Embryonic facial prominence (tissue), 1 donor: Measurements from ENCODE around the gene TGFB1.
A peak's percentile ranks its signal among the peaks of the same experiment; 100 is the strongest.
"Not testable (repeated sequence)": the region's sequence is repeated elsewhere in the genome, so short reads cannot be mapped to it uniquely, and the experiment has no call there.

Source experiments
- DNase-seq: peaks from one replicate; pipeline ENCODE4 v3.0.0-alpha.2; 2016; ENCODE audit errors: extremely low spot score

TGFB1 gene

DNA sequence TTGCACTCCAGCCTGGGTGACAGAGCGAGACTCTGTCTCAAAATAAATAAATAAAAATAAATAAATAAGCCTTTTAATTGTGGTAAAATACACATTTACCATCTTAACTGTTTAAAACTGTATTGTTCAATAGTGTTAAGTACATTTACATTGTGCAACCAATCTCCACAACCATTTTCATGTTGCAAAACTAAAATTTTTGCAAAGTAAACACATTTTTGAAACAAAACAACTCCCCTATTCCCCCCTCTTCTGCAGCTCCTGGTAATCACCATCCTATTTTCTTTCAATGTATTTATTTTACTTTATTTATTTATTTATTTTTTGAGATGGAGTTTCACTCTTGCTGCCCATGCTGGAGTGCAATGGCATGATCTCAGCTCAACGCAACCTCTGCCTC, 16.0 kb upstream of the TGFB1 start:
- no peak for DNase-seq

DNA sequence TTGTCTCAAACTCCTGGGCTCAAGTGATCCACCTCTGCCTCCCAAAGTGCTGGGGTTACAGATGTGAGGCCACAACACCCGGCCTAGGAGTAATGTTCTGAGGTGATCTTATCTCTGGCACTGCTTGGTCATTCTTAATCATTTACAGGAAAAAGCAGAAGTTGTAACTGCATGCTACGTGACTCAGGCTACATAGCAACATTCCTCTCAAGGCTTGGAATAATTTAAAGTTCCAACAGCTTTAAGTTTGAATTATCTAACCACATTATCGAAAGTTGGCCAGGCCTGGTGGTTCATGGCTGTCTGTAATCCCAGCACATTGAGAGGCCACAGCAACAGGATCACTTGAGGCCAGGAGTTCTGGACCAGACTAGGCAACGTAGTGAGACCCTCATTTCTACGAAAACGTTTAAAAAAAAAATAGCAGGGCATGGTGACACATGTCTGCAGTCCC, 14.2 kb upstream of the TGFB1 start:
- DNase-seq, result no peak

DNA sequence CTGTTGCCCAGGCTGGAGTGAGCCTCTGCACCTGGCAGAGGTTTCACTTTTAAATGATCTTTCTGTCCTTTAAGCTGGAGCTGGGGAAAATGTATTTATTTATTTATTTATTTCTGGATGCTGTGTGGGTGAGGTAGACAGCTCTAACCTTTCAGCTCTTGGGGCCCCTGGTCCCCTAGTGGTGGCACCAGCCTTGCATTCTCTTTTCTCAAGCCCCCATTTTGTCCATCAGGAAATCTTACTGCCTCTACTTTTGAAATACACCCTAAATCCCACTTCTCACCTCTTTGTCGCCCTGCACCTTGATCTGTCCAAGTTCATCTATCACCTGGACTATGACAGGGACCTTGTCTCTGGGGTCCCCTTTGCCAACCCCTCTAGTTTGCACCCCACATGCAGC, 12.4 kb upstream of the TGFB1 start:
- DNase-seq, result no peak

DNA sequence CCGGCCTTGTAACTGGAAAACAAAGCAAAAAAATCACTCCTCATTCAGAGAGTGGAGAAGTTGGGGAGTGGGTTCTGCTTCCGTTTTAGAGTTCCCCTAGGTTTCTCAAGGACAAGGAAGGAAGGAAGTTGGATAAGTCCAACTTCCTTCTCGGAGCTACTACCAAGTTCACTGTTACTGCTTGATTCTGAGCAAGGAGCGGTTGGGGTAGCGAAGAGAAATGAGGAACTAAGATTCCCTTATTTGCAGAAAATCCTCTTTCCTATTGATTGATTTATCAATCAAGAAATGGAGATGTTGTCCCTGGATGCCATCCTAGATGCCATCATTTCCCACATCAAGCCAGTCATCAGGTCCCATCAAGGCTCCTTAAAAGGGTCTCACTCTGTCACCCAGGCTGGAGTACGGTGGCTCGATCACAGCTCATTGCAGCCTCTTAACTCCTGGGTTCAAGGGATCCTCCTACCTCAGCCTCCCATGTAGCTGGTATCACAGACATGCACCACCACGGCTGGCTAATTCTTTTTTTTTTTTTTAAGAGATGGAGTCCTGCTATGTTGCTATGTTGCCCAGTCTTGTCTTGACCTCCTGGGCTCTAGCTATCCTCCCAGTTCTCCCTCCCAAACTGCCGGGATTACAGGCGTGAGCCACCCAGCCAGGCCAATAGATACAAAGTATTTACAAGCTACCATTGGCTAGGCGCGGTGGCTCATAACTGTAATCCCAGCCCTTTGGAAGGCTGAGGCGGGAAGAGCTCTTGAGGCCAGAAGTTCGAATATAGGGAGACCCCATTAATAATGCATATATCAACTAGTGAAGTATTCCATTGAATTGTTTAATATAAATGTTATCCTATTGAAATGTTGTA, 11.0 kb upstream of the TGFB1 start:
- DNase-seq, result no peak

DNA sequence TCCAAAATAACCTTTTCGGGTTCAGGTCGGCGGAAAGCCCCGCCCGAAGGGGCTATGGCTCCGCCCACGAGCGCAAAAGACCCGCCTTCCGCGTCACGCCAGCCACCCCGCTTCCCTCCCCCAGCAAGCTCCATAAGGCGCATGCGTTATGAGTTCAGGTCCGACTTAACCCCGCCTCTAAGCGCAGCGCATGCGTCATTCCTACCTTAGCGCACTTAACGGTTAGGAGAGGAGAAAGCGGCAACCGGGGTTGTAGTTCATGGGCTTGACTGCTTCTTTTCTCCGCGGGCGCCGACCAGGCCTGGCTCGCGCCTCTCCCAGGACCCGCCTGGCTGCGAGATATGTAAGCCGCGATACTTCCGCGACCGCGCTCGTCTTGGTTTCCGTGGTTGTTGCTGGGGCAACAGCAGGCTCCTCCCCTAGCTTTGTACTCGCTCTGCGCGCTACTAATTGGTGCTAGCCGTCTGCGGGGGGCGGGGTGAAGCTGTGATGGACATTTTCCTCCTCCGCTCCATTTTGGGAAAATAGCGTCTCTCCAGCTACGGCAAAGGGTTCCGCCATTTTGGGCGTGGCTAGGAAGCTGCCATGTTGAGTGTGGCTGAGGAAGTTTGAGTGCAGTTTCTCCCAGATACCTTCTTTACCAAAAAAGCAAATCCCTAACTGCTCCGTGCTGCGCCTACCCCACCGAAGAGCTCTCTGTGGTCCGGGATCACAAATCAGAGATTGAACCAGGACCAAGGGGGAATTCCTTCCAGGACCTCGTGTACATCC, 10.2 kb upstream of the TGFB1 start, which contains the start of gene B9D2:
B9D2 (minus strand) TSS at position 397 of the 771 bp plus-strand sequence. CDS start 630 bp downstream, outside the sequence.
- DNase-seq, result peak; percentile 97

DNA sequence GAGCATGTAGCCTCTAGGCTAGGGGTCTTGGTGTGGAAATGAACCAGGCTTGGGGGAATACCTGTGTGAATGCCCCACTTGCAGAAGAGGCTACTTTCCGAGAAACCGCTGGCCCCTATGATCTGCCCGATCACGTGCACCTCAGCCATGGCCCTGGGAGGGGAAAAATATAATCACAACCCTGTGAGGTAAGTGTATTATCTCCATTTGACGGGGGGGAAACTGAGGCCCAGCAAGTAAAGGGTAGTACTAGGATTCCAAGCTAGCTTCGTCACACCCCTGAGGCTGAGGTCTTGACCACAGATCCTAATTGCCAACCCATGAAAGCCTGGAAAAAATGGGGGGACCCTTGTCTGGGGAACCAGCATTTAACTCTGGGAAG, 9.6 kb upstream of the TGFB1 start:
- no peak for DNase-seq

DNA sequence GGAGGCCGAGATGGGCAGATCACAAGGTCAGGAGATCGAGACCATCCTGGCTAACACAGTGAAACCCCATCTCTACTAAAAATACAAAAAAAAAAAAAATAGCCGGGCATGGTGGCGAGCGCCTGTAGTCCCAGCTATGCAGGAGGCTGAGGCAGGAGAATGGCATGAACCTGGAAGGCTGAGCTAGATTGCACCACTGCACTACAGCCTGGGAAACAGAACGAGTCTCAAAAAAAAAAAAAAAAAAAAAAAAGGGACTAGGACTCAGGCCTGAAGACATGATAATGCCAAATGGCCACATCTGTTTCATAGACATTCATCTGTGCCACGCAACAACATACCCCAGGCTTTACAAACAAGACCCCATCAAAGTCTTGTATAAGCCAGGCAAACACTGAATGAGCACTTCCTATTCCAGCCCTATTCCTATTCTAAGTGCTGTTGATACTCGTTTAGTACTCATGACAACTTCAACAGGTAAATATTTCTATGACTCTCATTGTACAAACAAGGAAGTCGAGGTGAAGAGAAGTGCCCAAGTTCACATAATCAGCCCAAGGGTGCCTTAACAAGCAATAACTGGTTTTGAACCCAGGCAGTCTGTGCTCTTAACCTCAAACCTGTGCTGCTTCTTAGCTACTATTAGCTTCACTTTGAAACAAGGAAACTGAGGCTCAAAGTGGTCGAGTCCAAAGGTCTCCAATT, 8.6 kb upstream of the TGFB1 start:
- no peak for DNase-seq

DNA sequence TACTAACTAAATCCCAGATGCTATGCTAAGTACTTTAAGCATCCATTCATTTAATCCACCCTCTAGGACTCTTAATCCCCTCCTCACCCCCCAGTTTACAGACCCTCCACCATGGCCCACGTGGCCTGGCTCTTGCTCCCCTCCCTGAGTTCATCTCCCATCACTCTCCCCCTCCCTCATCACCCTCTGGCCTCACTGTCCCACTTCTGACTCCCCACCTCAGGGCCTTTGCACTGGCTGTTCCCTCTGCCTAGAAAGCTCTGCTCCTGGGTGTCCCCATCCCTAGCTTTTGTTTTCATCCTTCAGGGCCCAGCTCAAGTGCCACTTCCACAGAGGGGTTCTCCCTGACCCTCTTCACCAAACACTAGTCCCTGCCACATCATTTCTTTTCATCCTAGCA, 6.0 kb upstream of the TGFB1 start:
- no peak for DNase-seq

DNA sequence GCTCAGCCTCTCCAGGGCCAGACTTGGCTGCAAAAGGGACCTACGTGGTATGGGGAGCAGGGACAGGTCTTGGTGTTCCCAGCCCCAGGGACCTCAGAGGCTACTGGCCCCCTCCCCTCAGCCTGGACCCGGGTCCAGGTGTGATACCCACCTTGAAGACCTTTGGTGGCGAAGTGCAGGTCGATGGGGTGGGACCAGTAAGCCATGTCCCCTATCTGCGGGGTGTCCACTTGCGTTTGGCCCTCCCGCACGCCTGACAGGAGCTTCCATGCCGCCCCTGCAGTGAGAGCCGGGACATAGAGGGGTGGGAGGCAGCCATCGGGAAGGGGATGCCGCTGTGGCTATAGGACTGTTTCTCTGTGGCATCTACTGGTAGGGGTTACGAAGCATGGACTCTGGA, 4.0 kb upstream of the TGFB1 start:
- DNase-seq, result no peak

DNA sequence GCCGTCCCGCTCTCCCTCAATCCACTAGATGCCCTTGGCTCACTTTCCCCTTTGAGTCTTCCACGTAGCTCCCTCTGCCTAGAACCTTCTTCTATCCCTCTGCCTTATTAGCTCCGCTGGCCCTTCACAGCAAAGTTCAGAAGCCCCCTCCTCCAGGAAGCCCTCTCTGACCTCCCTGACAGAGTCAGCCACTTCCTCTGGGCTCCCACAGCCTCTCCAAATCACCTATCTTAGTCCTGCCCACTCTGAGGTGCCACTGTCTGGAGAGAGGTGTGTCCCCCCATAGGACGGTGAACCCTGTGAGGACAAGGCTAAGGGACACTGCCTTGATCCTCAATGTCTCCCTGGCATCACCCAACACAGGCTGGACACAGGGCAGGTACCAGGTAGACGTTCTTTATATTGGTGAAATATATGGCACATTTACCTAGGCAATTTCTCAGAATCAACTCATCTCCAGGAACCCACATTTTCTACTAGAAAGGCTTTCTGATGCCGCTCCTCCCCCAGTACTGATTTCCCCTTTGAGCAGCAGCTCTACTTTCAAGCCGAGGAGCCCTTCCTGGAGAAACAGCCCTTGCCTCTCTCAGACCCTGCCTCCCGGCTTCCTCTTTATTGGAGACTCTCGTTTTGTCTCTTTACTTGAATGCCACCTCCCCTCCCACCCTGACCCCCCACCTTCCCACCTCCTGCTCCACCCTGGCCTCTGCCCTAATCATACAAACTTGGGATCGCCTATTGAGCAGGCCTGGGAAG, 3.4 kb upstream of the TGFB1 start:
- no peak for DNase-seq

DNA sequence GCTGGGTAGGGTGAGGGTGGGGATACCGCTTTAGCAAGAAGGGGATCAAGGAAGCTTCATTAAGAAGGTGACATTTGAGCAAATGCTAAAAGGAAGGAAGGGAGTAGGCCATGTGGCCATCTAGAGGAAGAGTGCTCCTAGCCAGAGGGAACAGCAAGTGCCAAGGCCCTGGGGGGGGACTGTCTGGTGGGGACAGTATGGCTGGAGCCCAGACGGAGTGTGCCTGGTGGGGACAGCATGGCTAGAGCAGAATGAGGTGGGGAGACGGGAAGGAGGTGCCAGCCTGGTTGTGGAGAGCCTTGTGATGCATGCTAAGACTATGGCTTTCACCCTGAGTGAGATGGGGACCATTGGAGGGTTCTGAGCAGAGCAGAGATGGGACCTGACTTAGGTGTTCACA, 2.1 kb upstream of the TGFB1 start:
- DNase-seq, result no peak

DNA sequence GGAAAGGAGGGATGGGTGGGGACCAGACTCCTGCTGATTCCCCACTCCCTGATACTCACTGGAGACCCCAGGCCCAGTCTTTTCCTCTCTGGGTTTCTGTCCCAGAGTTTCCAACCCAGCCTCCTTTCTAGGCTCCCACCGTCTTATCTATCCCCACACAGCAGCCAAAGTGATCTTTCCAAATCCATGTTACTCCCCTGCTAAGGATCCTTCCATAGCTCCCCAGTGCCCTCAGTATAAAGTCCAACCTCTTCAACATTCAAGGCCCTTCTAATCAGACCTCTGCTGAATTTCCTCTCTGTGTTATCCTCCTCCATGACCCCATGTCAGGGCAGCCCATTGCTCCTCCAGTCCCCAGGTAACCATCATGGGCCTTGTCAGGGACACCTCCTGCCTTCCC, 1.3 kb upstream of the TGFB1 start:
- no peak for DNase-seq

DNA sequence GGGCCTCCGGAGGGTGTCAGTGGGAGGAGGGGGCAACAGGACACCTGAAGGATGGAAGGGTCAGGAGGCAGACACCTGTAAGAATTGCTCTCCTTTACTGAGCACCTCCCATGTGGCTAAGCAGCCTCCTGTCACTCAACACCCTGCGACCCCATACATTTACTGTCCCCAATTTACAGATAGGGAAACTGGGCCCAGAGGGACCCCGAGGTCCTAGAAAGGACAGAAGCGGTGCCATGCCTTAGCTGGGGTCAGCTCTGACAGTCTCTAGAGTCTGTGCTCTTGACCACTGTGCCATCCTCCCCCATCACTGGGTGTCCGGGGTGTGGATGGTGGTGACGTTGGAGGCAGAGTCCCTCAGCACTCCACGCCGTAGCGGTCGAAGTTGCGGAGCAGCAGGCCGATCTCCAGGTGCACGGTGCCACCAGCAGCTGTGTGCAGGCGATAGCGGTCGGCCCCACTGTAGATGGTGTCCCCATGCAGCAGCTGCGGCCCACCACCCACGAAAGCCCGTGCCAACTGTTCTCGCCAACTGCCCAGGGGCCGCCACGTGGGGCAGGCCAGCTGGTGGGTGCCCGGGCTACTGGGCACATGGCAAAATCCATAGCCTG, 726 bp upstream of the TGFB1 start:
- no peak for DNase-seq

DNA sequence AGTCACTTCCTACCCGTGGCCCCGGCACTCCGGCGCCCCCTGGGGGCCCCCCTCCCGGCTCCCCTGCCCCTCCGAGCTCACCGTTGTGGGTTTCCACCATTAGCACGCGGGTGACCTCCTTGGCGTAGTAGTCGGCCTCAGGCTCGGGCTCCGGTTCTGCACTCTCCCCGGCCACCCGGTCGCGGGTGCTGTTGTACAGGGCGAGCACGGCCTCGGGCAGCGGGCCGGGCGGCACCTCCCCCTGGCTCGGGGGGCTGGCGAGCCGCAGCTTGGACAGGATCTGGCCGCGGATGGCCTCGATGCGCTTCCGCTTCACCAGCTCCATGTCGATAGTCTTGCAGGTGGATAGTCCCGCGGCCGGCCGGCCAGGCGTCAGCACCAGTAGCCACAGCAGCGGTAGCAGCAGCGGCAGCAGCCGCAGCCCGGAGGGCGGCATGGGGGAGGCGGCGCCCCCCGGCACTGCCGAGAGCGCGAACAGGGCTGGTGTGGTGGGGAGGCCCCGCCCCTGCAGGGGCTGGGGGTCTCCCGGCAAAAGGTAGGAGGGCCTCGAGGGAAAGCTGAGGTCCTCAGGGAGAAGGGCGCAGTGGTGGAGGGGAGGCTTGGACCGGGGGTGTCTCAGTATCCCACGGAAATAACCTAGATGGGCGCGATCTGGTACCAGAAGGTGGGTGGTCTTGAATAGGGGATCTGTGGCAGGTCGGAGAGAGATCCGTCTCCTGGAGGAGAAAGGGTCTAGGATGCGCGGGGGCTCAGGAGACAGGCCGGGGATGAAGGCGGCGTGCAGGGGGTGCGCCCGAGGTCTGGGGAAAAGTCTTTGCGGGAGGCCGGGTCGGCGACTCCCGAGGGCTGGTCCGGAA, 885 bp downstream of the TGFB1 start:
- no peak for DNase-seq

DNA sequence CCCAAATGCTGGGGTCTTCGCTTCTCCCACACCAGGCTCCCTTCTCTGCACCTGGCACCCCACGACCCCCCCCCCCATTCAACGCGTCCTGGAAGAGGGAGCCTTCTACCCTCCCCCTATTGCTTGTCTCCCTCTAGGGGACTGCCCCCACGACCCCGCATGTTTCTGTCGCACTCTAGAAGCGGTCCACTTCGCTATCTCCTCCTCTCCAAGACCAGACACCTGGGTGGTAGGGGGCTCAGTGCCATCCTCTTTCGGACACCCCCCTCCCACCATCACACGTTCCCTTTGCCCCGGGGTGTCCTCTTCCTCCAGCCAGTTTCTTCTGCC, 1.5 kb downstream of the TGFB1 start:
- DNase-seq, result no peak

DNA sequence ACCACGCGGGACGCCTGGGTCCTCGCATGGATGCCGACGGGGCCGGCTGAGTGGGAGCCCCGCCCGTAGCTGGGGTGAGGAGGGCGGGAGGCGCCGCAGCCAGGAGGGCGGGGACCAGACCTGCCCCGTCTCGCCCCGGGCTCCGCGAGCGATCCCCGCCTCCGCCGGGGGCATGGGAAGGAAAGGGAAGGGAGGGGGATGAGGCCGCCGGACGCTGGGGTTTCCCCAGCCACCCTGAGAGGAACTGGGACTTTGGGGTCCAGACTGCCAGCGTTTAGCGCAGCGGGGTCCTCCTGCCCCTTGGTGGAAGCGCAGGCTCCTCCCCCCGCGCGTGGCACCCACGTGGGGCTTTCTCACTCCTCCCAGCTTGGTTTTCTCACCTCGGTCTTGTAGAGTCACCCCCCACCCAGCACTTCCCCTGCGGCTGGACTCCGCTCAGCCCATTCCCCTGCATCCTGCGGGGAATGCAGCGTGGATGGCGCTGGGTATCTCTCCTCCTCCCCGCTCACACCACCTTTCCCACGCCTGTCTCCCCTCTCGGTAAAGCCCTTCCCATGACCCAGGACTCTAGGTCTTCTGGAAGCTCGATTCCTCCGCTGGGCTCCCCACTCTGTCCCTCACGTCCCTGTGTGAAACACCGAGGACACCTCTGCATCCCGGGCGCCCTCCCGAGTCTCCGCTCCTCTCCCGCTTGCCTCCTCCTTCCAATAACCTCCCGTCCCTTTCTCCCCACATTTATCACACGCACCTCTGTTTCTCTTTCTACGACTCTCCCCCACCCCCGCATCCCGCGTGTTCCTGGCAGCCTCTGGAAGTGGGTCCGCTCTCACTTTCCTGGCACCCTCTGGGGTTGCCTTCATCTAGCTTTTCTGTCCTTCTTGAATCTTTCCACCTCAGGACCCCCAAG, 2.1 kb downstream of the TGFB1 start:
- no peak for DNase-seq

DNA sequence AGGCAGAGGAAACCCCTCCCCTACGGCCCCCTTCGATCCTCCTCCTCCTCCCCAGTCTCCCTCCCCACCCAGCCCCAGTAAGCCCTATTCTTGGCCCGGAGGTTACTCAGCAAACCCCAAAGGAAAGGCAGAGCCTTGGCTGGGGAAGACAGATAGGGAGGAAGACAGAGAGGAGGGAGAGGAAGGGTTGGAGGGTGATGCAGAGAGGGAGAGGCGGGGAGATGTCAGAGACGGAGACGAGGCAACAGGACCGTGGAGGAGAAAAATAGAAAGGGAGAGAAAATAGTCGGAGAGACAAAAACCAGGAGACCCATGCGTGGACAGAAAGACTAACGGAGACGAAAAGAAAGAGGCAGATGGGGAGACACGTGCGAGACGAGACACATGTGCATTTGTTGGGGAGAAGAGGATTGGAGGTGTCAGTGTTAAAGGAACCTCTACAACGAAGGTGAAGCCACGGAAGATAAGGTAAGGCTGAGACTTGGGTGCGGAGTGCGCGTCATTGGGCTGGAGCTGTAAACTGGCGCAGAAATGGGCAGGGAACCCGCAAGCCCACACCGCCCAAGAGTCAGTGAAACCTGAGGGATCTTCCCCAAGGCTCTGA, 2.9 kb downstream of the TGFB1 start:
- no peak for DNase-seq

DNA sequence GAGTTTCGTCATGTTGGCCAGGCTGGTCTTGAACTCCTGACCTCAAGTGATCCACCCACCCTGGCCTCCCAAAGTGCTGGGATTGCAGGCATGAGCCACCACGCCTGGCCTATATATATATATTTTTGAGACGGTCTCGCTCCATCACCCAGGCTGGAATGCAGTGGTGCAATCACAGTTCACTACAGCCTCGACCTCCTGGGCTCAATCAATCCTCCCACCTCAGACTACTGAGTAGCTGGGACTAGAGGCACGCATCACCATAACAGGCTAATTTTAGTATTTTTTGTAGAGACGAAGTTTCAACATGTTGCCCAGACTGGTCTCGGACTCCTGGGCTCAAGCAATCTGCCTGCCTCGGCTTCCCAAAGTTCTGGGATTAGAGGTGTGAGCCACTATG, 6.8 kb downstream of the TGFB1 start:
- not testable (repeated sequence) for DNase-seq

DNA sequence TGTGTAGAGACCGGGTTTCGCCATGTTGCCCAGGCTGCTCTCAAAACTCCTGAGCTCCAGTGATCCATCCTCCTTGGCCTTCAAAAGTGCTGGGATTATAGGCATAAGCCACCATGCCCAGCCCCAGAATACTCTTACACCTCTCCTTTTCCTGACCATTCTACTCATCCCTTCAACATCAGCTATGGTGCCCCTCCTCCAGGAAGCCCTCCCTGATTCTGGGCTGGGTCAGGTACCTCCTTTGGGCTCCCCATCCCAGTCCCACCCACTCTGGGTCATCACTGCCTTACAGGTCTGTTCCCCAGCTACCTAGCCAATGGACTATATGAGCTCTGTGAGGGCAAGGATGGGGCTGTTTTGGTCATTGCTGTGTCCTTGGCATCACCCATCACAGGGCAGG, 9.6 kb downstream of the TGFB1 start:
- DNase-seq, result no peak
